HUES48 (cell line): ENCODE data around the gene GRK4.

Experiments used
- H3K27ac ChIP-seq: one replicate; pipeline ENCODE4 v1.7.0; 2013; ENCODE audit warnings: low read depth, low read length, inconsistent platforms
- H3K27me3 ChIP-seq: 2 replicates; pipeline ENCODE4 v1.6.1; 2013; ENCODE audit warnings: mild to moderate bottlenecking, low read length; ENCODE audit not compliant: control insufficient read depth, insufficient read depth
- H3K36me3 ChIP-seq: 2 replicates; pipeline ENCODE4 v1.6.1; 2013; ENCODE audit warnings: low read length; ENCODE audit not compliant: control insufficient read depth, insufficient read depth
- H3K4me1 ChIP-seq: 2 replicates; pipeline ENCODE4 v1.6.1; 2013; ENCODE audit warnings: mild to moderate bottlenecking, low read length; ENCODE audit not compliant: control insufficient read depth, insufficient read depth
- H3K4me3 ChIP-seq: 2 replicates; pipeline ENCODE4 v1.5.1; 2013; ENCODE audit warnings: mild to moderate bottlenecking, low read depth, low read length
- H3K9ac ChIP-seq: 2 replicates; pipeline ENCODE4 v1.6.1; 2013; ENCODE audit warnings: mild to moderate bottlenecking, low read depth, low read length, moderate library complexity
- H3K9me3 ChIP-seq: 2 replicates; pipeline ENCODE4 v1.6.1; 2013; ENCODE audit warnings: low read length; ENCODE audit not compliant: control insufficient read depth, insufficient read depth

The GRK4 gene

DNA sequence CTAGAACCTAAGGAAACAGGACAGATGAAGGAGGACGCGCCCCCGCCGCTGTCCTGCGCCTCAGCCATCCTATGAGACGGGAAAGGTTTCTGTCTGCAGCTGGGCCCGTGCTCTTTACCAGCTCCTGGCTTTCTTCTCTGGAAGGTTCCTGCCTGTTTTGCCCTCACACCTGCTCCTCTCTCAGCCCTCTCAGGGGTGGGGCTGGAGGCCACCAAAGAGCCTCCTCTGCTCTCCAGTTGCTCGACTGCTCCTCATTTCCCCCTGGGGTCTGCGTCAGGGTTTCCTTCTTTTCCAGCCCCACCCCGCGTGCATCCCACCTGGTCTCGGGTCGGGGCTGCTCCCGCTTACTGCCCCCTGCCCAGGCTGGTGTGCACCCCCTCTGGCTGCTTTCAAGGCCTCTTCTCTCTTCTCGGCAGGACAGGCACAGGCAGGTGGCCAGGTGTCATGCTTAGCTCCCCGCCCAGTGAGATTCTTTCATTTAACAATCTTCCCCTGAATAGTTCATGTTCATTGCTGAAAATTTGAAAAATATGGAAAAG, 106.4 kb downstream of the GRK4 start:
- H3K9me3 ChIP-seq, result no peaks in the 10 kb centered on the region
- no peak overlapping the region for H3K27ac ChIP-seq
- H3K27me3 ChIP-seq, result no peaks in the 10 kb centered on the region
- H3K4me1 ChIP-seq, result no peaks in the 10 kb centered on the region
- no peaks in the 10 kb centered on the region for H3K36me3 ChIP-seq
- no peak overlapping the region for H3K4me3 ChIP-seq
- H3K9ac ChIP-seq, result no peak overlapping the region

DNA sequence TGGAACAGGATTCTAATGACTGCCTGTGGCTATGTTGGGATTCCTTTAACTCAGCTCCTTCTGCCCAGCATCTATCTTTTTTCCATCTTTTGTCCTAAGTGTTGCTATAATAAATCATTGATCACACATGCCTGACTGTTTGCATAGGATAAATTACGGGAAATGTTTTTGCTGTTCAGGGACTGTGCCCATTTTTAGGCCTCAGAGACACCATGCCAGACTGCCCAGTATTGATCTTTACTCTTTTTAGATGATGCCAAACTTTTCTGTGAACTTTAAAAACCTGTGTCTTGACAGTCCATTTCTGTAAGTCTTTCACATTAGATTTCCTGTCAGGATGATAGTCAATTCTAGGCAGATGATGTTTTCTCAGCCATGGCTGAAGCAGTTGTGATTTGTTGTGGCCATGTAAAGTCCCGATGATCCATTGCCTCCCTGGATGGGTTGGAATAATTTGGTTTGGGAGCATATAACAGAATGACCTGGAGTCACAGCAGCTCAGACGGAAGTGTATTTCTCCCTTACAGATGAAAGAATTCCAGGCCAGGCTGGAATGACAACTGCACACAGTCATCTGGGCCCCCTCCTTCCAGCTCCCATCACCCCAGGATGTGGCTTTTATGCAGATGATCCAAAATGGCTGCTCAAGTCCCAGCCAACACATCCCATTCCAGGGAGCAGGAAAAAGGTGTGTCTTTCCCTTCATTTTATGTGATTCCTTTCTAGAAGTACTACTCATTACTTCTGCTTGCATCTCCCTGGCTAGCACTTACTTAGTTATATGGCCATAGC, 107.5 kb downstream of the GRK4 start:
- H3K4me1 ChIP-seq, result peaks cover 2% of the 10 kb centered on the region; the same call in 1 of the 2 replicates
- H3K27ac ChIP-seq, result no peak overlapping the region
- no peaks in the 10 kb centered on the region for H3K9me3 ChIP-seq
- H3K4me3 ChIP-seq, result no peak overlapping the region
- no peaks in the 10 kb centered on the region for H3K27me3 ChIP-seq
- no peaks in the 10 kb centered on the region for H3K36me3 ChIP-seq
- H3K9ac ChIP-seq, result no peak overlapping the region

DNA sequence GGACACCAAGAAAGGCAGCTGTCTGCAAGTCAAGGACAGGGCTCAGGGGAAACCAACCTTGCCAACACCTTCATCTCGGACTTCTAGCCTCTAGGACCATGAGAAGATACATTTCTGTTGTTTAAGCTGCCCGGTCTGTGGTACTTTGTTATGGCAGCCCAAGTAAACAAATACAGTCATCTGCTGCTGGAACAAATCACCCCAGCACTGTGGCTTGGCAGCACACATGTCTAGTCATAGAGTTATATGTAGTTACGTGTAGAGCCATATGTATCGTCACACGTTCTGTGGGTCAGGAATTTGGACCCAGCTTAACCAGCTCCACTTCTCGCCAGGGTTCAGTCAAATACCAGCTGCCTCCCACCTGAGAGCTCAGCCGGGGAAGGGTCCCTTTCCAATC, 108.4 kb downstream of the GRK4 start:
- Histone ChIP-seq H3K9me3 (no peaks in the 10 kb centered on the region), H3K27ac (no peak overlapping the region), H3K9ac (no peak overlapping the region), H3K4me3 (no peak overlapping the region), H3K27me3 (no peaks in the 10 kb centered on the region), H3K4me1 (peaks cover 11% of the 10 kb centered on the region; the same call in 1 of the 2 replicates), H3K36me3 (no peaks in the 10 kb centered on the region)

DNA sequence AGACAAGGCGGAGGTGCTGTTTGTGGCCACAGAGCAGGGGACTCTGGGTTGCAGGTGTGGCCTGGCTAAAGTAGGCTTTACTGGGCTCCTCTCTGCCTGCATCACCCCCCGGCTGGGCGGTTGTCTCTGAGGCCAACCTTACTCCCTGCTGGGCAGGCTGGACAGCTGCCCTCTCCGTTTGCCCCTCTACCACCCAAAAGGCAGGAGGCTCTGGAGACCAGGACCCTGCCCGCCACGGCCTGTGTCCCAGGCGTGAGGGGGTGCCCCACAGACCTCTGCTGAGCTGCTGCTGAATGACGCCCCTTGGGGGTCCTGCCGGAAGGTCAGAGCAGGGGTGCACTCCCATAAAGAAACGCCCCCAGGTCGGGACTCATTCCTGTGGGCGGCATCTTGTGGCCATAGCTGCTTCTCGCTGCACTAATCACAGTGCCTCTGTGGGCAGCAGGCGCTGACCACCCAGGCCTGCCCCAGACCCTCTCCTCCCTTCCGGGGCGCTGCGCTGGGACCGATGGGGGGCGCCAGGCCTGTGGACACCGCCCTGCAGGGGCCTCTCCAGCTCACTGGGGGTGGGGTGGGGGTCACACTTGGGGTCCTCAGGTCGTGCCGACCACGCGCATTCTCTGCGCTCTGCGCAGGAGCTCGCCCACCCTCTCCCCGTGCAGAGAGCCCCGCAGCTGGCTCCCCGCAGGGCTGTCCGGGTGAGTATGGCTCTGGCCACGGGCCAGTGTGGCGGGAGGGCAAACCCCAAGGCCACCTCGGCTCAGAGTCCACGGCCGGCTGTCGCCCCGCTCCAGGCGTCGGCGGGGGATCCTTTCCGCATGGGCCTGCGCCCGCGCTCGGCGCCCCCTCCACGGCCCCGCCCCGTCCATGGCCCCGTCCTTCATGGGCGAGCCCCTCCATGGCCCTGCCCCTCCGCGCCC, 110.0 kb downstream of the GRK4 start:
- H3K4me3 ChIP-seq, result peak overlapping the region; percentile 83
- no peaks in the 10 kb centered on the region for H3K9me3 ChIP-seq
- H3K4me1 ChIP-seq, result peaks cover 11% of the 10 kb centered on the region; the same call in 1 of the 2 replicates
- H3K36me3 ChIP-seq, result no peaks in the 10 kb centered on the region
- H3K27ac ChIP-seq, result no peak overlapping the region
- H3K9ac ChIP-seq, result peak overlapping the region; percentile 72
- H3K27me3 ChIP-seq, result no peaks in the 10 kb centered on the region

DNA sequence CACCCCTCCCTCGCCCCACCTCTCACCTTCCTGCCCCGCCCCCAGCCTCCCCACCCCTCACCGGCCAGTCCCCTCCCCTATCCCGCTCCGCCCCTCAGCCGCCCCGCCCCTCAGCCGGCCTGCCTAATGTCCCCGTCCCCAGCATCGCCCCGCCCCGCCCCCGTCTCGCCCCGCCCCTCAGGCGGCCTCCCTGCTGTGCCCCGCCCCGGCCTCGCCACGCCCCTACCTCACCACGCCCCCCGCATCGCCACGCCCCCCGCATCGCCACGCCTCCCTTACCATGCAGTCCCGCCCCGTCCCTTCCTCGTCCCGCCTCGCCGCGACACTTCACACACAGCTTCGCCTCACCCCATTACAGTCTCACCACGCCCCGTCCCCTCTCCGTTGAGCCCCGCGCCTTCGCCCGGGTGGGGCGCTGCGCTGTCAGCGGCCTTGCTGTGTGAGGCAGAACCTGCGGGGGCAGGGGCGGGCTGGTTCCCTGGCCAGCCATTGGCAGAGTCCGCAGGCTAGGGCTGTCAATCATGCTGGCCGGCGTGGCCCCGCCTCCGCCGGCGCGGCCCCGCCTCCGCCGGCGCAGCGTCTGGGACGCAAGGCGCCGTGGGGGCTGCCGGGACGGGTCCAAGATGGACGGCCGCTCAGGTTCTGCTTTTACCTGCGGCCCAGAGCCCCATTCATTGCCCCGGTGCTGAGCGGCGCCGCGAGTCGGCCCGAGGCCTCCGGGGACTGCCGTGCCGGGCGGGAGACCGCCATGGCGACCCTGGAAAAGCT, 110.9 kb downstream of the GRK4 start, which contains the start of the genes HTT and HTT-AS:
HTT (plus strand) TSS at position 604 of the 768 bp plus-strand sequence; CDS start at position 749, 145 bp downstream.
HTT-AS (minus strand) TSS at position 461 of the 768 bp plus-strand sequence.
- Histone ChIP-seq H3K4me1 (peaks cover 11% of the 10 kb centered on the region; the same call in 1 of the 2 replicates), H3K9me3 (no peaks in the 10 kb centered on the region), H3K36me3 (no peaks in the 10 kb centered on the region), H3K9ac (peak within 1 kb of the TSS; percentile 88), H3K4me3 (peak within 1 kb of the TSS; percentile 92), H3K27me3 (no peaks in the 10 kb centered on the region), H3K27ac (peak within 1 kb of the TSS; percentile 96)

DNA sequence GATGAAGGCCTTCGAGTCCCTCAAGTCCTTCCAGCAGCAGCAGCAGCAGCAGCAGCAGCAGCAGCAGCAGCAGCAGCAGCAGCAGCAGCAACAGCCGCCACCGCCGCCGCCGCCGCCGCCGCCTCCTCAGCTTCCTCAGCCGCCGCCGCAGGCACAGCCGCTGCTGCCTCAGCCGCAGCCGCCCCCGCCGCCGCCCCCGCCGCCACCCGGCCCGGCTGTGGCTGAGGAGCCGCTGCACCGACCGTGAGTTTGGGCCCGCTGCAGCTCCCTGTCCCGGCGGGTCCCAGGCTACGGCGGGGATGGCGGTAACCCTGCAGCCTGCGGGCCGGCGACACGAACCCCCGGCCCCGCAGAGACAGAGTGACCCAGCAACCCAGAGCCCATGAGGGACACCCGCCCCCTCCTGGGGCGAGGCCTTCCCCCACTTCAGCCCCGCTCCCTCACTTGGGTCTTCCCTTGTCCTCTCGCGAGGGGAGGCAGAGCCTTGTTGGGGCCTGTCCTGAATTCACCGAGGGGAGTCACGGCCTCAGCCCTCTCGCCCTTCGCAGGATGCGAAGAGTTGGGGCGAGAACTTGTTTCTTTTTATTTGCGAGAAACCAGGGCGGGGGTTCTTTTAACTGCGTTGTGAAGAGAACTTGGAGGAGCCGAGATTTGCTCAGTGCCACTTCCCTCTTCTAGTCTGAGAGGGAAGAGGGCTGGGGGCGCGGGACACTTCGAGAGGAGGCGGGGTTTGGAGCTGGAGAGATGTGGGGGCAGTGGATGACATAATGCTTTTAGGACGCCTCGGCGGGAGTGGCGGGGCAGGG, 111.7 kb downstream of the GRK4 start:
- Histone ChIP-seq H3K4me3 (peak overlapping the region; percentile 92), H3K27me3 (no peaks in the 10 kb centered on the region), H3K4me1 (peaks cover 11% of the 10 kb centered on the region; the same call in 1 of the 2 replicates), H3K9me3 (no peaks in the 10 kb centered on the region), H3K9ac (peak overlapping the region; percentile 88), H3K36me3 (no peaks in the 10 kb centered on the region), H3K27ac (peak overlapping the region; percentile 96)

DNA sequence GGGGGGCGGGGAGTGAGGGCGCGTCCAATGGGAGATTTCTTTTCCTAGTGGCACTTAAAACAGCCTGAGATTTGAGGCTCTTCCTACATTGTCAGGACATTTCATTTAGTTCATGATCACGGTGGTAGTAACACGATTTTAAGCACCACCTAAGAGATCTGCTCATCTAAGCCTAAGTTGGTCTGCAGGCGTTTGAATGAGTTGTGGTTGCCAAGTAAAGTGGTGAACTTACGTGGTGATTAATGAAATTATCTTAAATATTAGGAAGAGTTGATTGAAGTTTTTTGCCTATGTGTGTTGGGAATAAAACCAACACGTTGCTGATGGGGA, 112.2 kb downstream of the GRK4 start:
- H3K27ac ChIP-seq, result peak overlapping the region; percentile 52

DNA sequence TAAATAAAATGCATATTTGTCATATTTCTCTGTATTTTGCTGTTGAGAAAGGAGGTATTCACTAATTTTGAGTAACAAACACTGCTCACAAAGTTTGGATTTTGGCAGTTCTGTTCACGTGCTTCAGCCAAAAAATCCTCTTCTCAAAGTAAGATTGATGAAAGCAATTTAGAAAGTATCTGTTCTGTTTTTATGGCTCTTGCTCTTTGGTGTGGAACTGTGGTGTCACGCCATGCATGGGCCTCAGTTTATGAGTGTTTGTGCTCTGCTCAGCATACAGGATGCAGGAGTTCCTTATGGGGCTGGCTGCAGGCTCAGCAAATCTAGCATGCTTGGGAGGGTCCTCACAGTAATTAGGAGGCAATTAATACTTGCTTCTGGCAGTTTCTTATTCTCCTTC, 114.4 kb downstream of the GRK4 start:
- Histone ChIP-seq H3K27ac (no peak overlapping the region), H3K36me3 (no peaks in the 10 kb centered on the region; the same call in 1 of the 2 replicates), H3K4me3 (no peak overlapping the region), H3K4me1 (peaks cover 11% of the 10 kb centered on the region; the same call in 1 of the 2 replicates), H3K9ac (no peak overlapping the region), H3K9me3 (no peaks in the 10 kb centered on the region), H3K27me3 (no peaks in the 10 kb centered on the region)

More for the DNA sequence above, 112.2 kb downstream of the GRK4 start:
- H3K27me3 ChIP-seq, result no peaks in the 10 kb centered on the region
- peak overlapping the region; percentile 87 for H3K4me3 ChIP-seq
- H3K36me3 ChIP-seq, result no peaks in the 10 kb centered on the region
- H3K9me3 ChIP-seq, result no peaks in the 10 kb centered on the region
- H3K9ac ChIP-seq, result peak overlapping the region; percentile 36
- peaks cover 11% of the 10 kb centered on the region; the same call in 1 of the 2 replicates for H3K4me1 ChIP-seq

DNA sequence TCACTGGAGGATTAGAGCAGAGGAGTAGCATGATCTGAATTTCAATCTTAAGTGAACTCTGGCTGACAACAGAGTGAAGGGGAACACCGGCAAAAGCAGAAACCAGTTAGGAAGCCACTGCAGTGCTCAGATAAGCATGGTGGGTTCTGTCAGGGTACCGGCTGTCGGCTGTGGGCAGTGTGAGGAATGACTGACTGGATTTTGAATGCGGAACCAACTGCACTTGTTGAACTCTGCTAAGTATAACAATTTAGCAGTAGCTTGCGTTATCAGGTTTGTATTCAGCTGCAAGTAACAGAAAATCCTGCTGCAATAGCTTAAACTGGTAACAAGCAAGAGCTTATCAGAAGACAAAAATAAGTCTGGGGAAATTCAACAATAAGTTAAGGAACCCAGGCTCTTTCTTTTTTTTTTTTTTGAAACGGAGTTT, 116.3 kb downstream of the GRK4 start:
- H3K4me3 ChIP-seq, result no peak overlapping the region
- H3K9me3 ChIP-seq, result no peaks in the 10 kb centered on the region
- H3K27ac ChIP-seq, result no peak overlapping the region
- H3K36me3 ChIP-seq, result no peaks in the 10 kb centered on the region; the same call in 1 of the 2 replicates
- H3K4me1 ChIP-seq, result peaks cover 11% of the 10 kb centered on the region; the same call in 1 of the 2 replicates
- no peak overlapping the region for H3K9ac ChIP-seq
- no peaks in the 10 kb centered on the region for H3K27me3 ChIP-seq
